T-cell (primary cell): ENCODE measurements around the gene AP4S1. TPM values are rescaled to one million over a fixed set of nuclear protein-coding genes. Genes with fewer than 3 reads are reported as not detected.
A peak's percentile ranks its signal among the peaks of the same experiment; 100 is the strongest.

Experiments used
- ATAC-seq, 4 experiments: fragments of 200-7000 bp in 3 of 4; fragments of 150-1000 bp in 1 of 4; cut with Tn5 transposase; replicated peaks in 1 of 4; 1 replicate in 3 of 4; 2 replicates in 1 of 4; pipeline ENCODE4 v1.10.0; 2021; ENCODE audit warnings: moderate library complexity in 3 of 4, mild to moderate bottlenecking in 2 of 4, moderate number of reproducible peaks in 1 of 4
- CTCF ChIA-PET, 2 donors: fragments of 300-600 bp; sonication (Branson Sonifier 250); formaldehyde crosslinking; loops; one replicate each; lab custom pipeline; 2022; ENCODE audit warnings: antibody characterized with exemption in 2 of 2; lab: Charles Lee
- POLR2A ChIA-PET, 2 donors: fragments of 300-600 bp; sonication (Branson Sonifier 250); formaldehyde crosslinking; loops; one replicate each; lab custom pipeline; 2022; ENCODE audit warnings: antibody characterized with exemption in 2 of 2; lab: Charles Lee
- DNase-seq, 35 experiments: peaks; one replicate each; pipeline versions ENCODE4 v3.0.0 to v3.0.0-alpha.2; 2013 to 2023
- H3K27ac ChIP-seq: one replicate; pipeline ENCODE4 v1.5.1; 2013; ENCODE audit warnings: low read length
- H3K27me3 ChIP-seq, 2 experiments: replicated peaks in 1 of 2; 1 replicate in 1 of 2; 2 replicates in 1 of 2; pipeline versions ENCODE4 v1.6.1 to v1.7.0; 2013; ENCODE audit warnings: low read length in 1 of 2, mixed read lengths in 1 of 2; ENCODE audit not compliant: control insufficient read depth in 2 of 2, insufficient read depth in 2 of 2; ENCODE audit errors: extremely low read depth in 1 of 2
- H3K36me3 ChIP-seq, 2 donors: 1 replicate in 1 of 2; 2 replicates in 1 of 2; pipeline versions ENCODE4 v1.6.1 to v1.7.0; 2013; ENCODE audit warnings: low read length in 1 of 2; ENCODE audit not compliant: control insufficient read depth in 2 of 2, insufficient read depth in 1 of 2; ENCODE audit errors: extremely low read depth in 1 of 2
- H3K4me1 ChIP-seq, 2 experiments: 1 replicate in 1 of 2; 2 replicates in 1 of 2; pipeline versions ENCODE4 v1.6.1 to v1.7.0; 2013; ENCODE audit warnings: low read length in 2 of 2, mixed read lengths in 1 of 2; ENCODE audit not compliant: insufficient read depth in 2 of 2, control insufficient read depth in 1 of 2; ENCODE audit errors: extremely low read depth in 1 of 2
- H3K4me3 ChIP-seq, 2 donors: 1 replicate in 1 of 2; 2 replicates in 1 of 2; pipeline versions ENCODE4 v1.5.1 to v1.7.0; 2013; ENCODE audit warnings: mild to moderate bottlenecking in 2 of 2, low read length in 1 of 2, moderate library complexity in 1 of 2; ENCODE audit not compliant: control insufficient read depth in 1 of 2; ENCODE audit errors: extremely low read depth in 1 of 2
- H3K9me3 ChIP-seq: 2 replicates; pipeline ENCODE4 v1.7.0; 2013
- H3K27ac Mint-ChIP-seq, 2 donors: one replicate each; pipeline ENCODE4 v1.8.0; 2020 to 2021; ENCODE audit warnings: mild to moderate bottlenecking in 2 of 2, mixed read lengths in 2 of 2
- H3K27me3 Mint-ChIP-seq, 2 donors: one replicate each; pipeline ENCODE4 v1.8.0; 2021 to 2022; ENCODE audit warnings: mixed read lengths in 2 of 2
- H3K36me3 Mint-ChIP-seq: one replicate; pipeline ENCODE4 v1.8.0; 2021; ENCODE audit warnings: mixed read lengths
- H3K4me1 Mint-ChIP-seq, 3 donors: one replicate each; pipeline ENCODE4 v1.8.0; 2020 to 2022; ENCODE audit warnings: mixed read lengths in 3 of 3, mild to moderate bottlenecking in 1 of 3
- H3K4me3 Mint-ChIP-seq, 3 donors: one replicate each; pipeline ENCODE4 v1.8.0; 2020 to 2022; ENCODE audit warnings: mild to moderate bottlenecking in 3 of 3, mixed read lengths in 3 of 3, moderate library complexity in 3 of 3
- H3K9me3 Mint-ChIP-seq, 3 donors: one replicate each; pipeline ENCODE4 v1.8.0; 2020 to 2022; ENCODE audit warnings: mixed read lengths in 3 of 3
- WGBS: methylation state at CpG from one replicate; pipeline ENCODE4 v1.1.5; 2013; ENCODE audit warnings: missing lambda C conversion rate; ENCODE audit not compliant: insufficient coverage; 5-methylcytosine and 5-hydroxymethylcytosine counted together
- total RNA-seq, 35 experiments: library from RNA in 6 of 35; stranded (reverse) in 6 of 35; fragments of 120-200 nt in 1 of 35; gene quantifications; one replicate each; pipeline versions ENCODE4 v1.2.1 to v1.2.4 and lab custom pipeline; 2013 to 2026

The AP4S1 gene
- total RNA-seq, 5 donors from 2014 or later (not counting 1 experiment from before 2014, with no cell fraction given): 12.7 to 16.5 (median 14.7) TPM

DNA sequence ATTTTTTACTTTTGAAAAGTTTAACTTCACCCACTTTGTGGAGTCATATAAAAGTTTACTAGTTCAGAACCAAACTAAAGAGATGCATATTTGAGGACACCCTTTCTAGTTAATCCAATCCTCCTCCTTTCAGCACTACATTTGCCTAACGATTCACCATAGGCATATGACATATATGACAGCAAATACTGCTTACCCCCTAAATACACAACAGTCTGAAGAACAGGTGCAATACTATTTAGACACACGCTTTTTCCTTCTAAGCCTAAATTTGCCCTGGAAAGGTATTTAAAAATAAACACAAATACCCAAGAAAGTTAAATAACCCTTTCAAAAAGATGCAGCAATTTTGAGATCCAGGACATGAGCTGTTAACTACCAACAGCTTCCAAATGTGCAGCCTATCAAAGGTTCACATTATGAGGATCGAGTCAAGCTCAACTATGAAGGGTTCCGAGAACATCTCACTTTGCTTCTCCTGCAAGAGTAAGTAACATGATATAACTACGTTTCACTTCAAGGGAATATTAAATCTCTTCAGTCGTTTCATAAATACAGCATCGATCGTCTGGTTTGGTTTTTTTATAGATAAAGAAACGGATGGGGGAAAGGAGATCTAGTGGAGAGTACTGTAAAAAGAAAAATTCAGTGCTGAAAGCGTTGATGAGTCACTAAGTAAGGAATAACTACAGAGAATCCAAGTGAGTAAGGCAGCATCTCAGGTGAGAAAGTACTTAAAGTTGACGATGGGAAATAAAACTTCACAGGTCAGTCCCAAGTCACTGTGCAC is 677 bp upstream of the AP4S1 start:
- Mint-ChIP-seq H3K36me3 (peaks cover 16% of the 10 kb centered on the region), H3K4me1 (peaks cover 51 to 63% (median 59%) of the 10 kb centered on the region in 3 donors)
- WGBS: 12% methylated on average over 7 of the region's 11 CpGs

DNA sequence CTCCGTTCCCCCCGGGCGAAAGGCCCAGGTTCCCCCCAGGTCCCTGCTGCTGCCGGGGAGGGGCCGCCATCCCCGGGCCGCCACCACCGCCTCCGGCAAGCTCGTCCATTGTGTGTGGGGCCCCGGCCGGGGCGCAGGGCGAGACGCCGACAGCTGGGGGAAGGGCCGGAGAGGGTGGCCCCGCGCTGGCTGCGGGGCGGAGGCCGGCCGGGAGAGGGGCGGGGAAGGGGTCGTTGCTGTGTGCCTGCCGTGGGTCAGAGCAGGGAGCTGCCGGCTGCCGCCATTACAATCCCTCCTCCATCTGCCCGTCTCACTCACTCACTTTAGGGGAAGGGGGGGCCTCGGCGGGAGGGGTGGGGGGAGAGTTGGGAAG is 614 bp downstream of the AP4S1 start, which contains the start of gene STRN3:
Gene STRN3, minus strand, starts transcription at position 303 of the 373 bp plus-strand sequence. Its CDS starts 194 bp downstream, at position 109.
- no peaks in the 10 kb centered on the region for H3K27me3 Mint-ChIP-seq
- no peak for ATAC-seq
- Histone ChIP-seq H3K4me3 (peak within 1 kb of the TSS; percentile 98 to 99), H3K27me3 (no peaks in the 10 kb centered on the region), H3K9me3 (no peaks in the 10 kb centered on the region), H3K36me3 (no peaks in the 10 kb centered on the region), H3K4me1 (peaks cover 10 to 11% of the 10 kb centered on the region in 2 experiments), H3K27ac (peak within 1 kb of the TSS; percentile 94)
- no peaks in the 10 kb centered on the region for H3K9me3 Mint-ChIP-seq
- POLR2A ChIA-PET: interaction anchor here (0.6 to 0.8 kb wide), 9 partner anchors 12 to 536 kb away, joined by 3 to 10 read pairs (median 4); no protein-coding TSS in a partner anchor
- H3K36me3 Mint-ChIP-seq: peaks cover 13% of the 10 kb centered on the region
- CTCF ChIA-PET: interaction anchor here in 1 of 2 donors (0.7 to 1.5 kb wide), 2 partner anchors 18 to 432 kb away, joined by 3 read pairs; partner anchors contain the start of gene DTD2
- H3K4me3 Mint-ChIP-seq: peak within 1 kb of the TSS; percentile 90 to 97 (median 96)
- DNase-seq: peak in 1 of 35 experiments; percentile 11
- H3K27ac Mint-ChIP-seq: peak within 1 kb of the TSS; percentile 93 to 96
- 0% methylated on average over 10 of the region's 31 CpGs for WGBS
- H3K4me1 Mint-ChIP-seq: peaks cover 53 to 68% (median 57%) of the 10 kb centered on the region in 3 donors

More for the DNA sequence above, 677 bp upstream of the AP4S1 start:
- ATAC-seq: peak in 1 of 4 experiments; percentile 6
- peaks cover 0 to 3% of the 10 kb centered on the region in 2 donors for H3K36me3 ChIP-seq
- H3K4me3 Mint-ChIP-seq: peak overlapping the region; percentile 90 to 97 (median 96)
- peaks cover 10 to 11% of the 10 kb centered on the region in 2 experiments for H3K4me1 ChIP-seq
- no peaks in the 10 kb centered on the region for H3K9me3 Mint-ChIP-seq
- H3K27ac Mint-ChIP-seq: peak overlapping the region; percentile 87 to 89
- POLR2A ChIA-PET: interaction anchor here (0.6 to 0.9 kb wide), 2 partner anchors 184 kb away, joined by 3 read pairs; no protein-coding TSS in a partner anchor
- DNase-seq: no peak
- H3K27me3 Mint-ChIP-seq: no peaks in the 10 kb centered on the region
- peak overlapping the region; percentile 94 for H3K27ac ChIP-seq
- H3K9me3 ChIP-seq: no peaks in the 10 kb centered on the region
- H3K4me3 ChIP-seq: peak overlapping the region; percentile 98 to 99
- CTCF ChIA-PET: interaction anchor here (0.7 to 0.8 kb wide), 2 partner anchors 40 to 266 kb away, joined by 3 read pairs; no protein-coding TSS in a partner anchor
- H3K27me3 ChIP-seq: no peaks in the 10 kb centered on the region

- no peaks in the 10 kb centered on the region for H3K27me3 ChIP-seq
- no peaks in the 10 kb centered on the region for H3K9me3 ChIP-seq
- Mint-ChIP-seq H3K4me3 (peak overlapping the region; percentile 90 to 97 (median 96)), H3K36me3 (peaks cover 9% of the 10 kb centered on the region), H3K9me3 (no peaks in the 10 kb centered on the region), H3K4me1 (peaks cover 54 to 68% (median 57%) of the 10 kb centered on the region in 3 donors), H3K27ac (peak overlapping the region; percentile 93 to 96), H3K27me3 (no peaks in the 10 kb centered on the region)
- ChIA-PET CTCF (interaction anchor here (0.6 to 1.5 kb wide), 5 partner anchors 18 to 1177 kb away, joined by 3 to 5 read pairs (median 3); partner anchors contain the start of gene DTD2 (in 1 of the 2)), POLR2A (interaction anchor here (0.6 to 0.8 kb wide), 9 partner anchors 13 to 795 kb away, joined by 3 to 10 read pairs (median 4); partner anchors contain the start of gene HECTD1 (in 1 of the 2))
- peaks cover 10 to 11% of the 10 kb centered on the region in 2 experiments for H3K4me1 ChIP-seq
- DNase-seq (peak; percentile 73 to 94 (median 82)), ATAC-seq (peak; percentile 86 to 92 (median 88))
- peak overlapping the region; percentile 98 to 99 for H3K4me3 ChIP-seq
- WGBS: under 1% methylated on average over 38 of the region's 48 CpGs
- peak overlapping the region; percentile 94 for H3K27ac ChIP-seq
- H3K36me3 ChIP-seq: no peaks in the 10 kb centered on the region
These were observed 1.2 kb downstream of the AP4S1 start for GRCh38 chr14:31026450-31027235.

GRCh38 chr14:31027847-31028246 is 2.4 kb downstream of the AP4S1 start:
- Mint-ChIP-seq H3K27ac (no peak overlapping the region), H3K27me3 (no peaks in the 10 kb centered on the region), H3K9me3 (no peaks in the 10 kb centered on the region), H3K4me1 (peaks cover 55 to 62% (median 55%) of the 10 kb centered on the region in 3 donors), H3K4me3 (no peak overlapping the region), H3K36me3 (peaks cover 6% of the 10 kb centered on the region)
- Histone ChIP-seq H3K4me1 (peaks cover 10 to 11% of the 10 kb centered on the region in 2 experiments), H3K36me3 (no peaks in the 10 kb centered on the region), H3K27me3 (no peaks in the 10 kb centered on the region), H3K4me3 (no peak overlapping the region), H3K9me3 (no peaks in the 10 kb centered on the region), H3K27ac (no peak overlapping the region)
- ChIA-PET CTCF (interaction anchor here in 1 of 2 donors (0.6 to 1.0 kb wide), 2 partner anchors 49 to 259 kb away, joined by 3 to 4 read pairs; no protein-coding TSS in a partner anchor), POLR2A (interaction anchor here in 1 of 2 donors (0.6 to 1.0 kb wide), 3 partner anchors 10 to 379 kb away, joined by 3 to 4 read pairs (median 3); no protein-coding TSS in a partner anchor)
- no CpG with 5 or more reads among the region's 1 CpG for WGBS
- ATAC-seq: no peak
- DNase-seq: no peak

GRCh38 chr14:31029016-31029970 is 3.8 kb downstream of the AP4S1 start:
- Histone ChIP-seq H3K4me1 (peaks cover 7 to 10% of the 10 kb centered on the region in 2 experiments), H3K27me3 (no peaks in the 10 kb centered on the region), H3K9me3 (no peaks in the 10 kb centered on the region), H3K4me3 (no peak overlapping the region), H3K27ac (no peak overlapping the region), H3K36me3 (no peaks in the 10 kb centered on the region)
- no peak overlapping the region for H3K4me3 Mint-ChIP-seq
- POLR2A ChIA-PET: interaction anchor here in 1 of 2 donors (0.5 to 1.0 kb wide), 3 partner anchors 11 to 406 kb away, joined by 3 to 4 read pairs (median 3); no protein-coding TSS in a partner anchor
- peak overlapping the region; percentile 50 to 61 for H3K27ac Mint-ChIP-seq
- no CpG with 5 or more reads among the region's 3 CpGs for WGBS
- peaks cover 4% of the 10 kb centered on the region for H3K36me3 Mint-ChIP-seq
- no peaks in the 10 kb centered on the region for H3K9me3 Mint-ChIP-seq
- H3K4me1 Mint-ChIP-seq: peaks cover 44 to 56% (median 46%) of the 10 kb centered on the region in 3 donors
- CTCF ChIA-PET: interaction anchor here in 1 of 2 donors (0.6 to 1.0 kb wide), 2 partner anchors 23 to 55 kb away, joined by 4 to 5 read pairs; no protein-coding TSS in a partner anchor
- ATAC-seq: no peak
- DNase-seq: no peak
- no peaks in the 10 kb centered on the region for H3K27me3 Mint-ChIP-seq
